Common myeloid progenitor, CD34-positive (primary cell): Measurements from ENCODE around the gene CATSPERZ.
A peak's percentile ranks its signal among the peaks of the same experiment; 100 is the strongest.

Experiments used
- CTCF ChIA-PET: fragments of 350-600 bp; sonication (Branson Sonifier 250); formaldehyde crosslinking; loops from one replicate; lab custom pipeline; 2021; ENCODE audit warnings: antibody characterized with exemption; lab: Charles Lee
- POLR2A ChIA-PET: fragments of 350-600 bp; sonication (Branson Sonifier 250); formaldehyde crosslinking; loops from one replicate; lab custom pipeline; 2021; ENCODE audit warnings: antibody characterized with exemption; lab: Charles Lee
- DNase-seq, 3 donors: peaks; one replicate each; pipeline versions ENCODE4 v3.0.0 to v3.0.0-alpha.2; 2013
- H3K27ac ChIP-seq, 2 experiments: 1 replicate in 1 of 2; 2 replicates in 1 of 2; pipeline ENCODE4 v1.7.0; 2013; ENCODE audit warnings: inconsistent platforms in 2 of 2, low read length in 2 of 2, mild to moderate bottlenecking in 2 of 2, low read depth in 1 of 2, moderate library complexity in 1 of 2; ENCODE audit not compliant: severe bottlenecking in 2 of 2, insufficient read depth in 1 of 2, poor library complexity in 1 of 2
- H3K27me3 ChIP-seq, 5 experiments: replicated peaks in 2 of 5; 1 replicate in 3 of 5; 2 replicates in 2 of 5; pipeline versions ENCODE4 v1.6.1 to v1.7.0; 2013; ENCODE audit warnings: low read length in 4 of 5, mild to moderate bottlenecking in 2 of 5, moderate library complexity in 2 of 5, inconsistent platforms in 1 of 5; ENCODE audit not compliant: insufficient read depth in 5 of 5, control insufficient read depth in 4 of 5
- H3K36me3 ChIP-seq, 4 experiments: 1 replicate in 2 of 4; 2 replicates in 2 of 4; pipeline versions ENCODE4 v1.6.1 to v1.7.0; 2013; ENCODE audit warnings: low read length in 3 of 4, control low read depth in 1 of 4, mild to moderate bottlenecking in 1 of 4; ENCODE audit not compliant: control insufficient read depth in 4 of 4, insufficient read depth in 4 of 4
- H3K4me1 ChIP-seq, 4 experiments: 1 replicate in 3 of 4; 2 replicates in 1 of 4; pipeline versions ENCODE4 v1.6.1 to v1.7.1; 2013; ENCODE audit warnings: low read length in 3 of 4, mild to moderate bottlenecking in 3 of 4, control low read depth in 1 of 4, inconsistent platforms in 1 of 4, moderate library complexity in 1 of 4; ENCODE audit not compliant: control insufficient read depth in 4 of 4, insufficient read depth in 4 of 4; ENCODE audit errors: control extremely low read depth in 1 of 4
- H3K4me3 ChIP-seq, 7 experiments: 1 replicate in 4 of 7; 2 replicates in 3 of 7; pipeline versions ENCODE4 v1.5.1 to v1.7.0; 2013; ENCODE audit warnings: mild to moderate bottlenecking in 7 of 7, low read length in 6 of 7, moderate library complexity in 6 of 7, inconsistent platforms in 2 of 7, low read depth in 2 of 7, control low read depth in 1 of 7; ENCODE audit not compliant: insufficient read depth in 4 of 7, control insufficient read depth in 1 of 7; ENCODE audit errors: extremely low read depth in 1 of 7
- H3K9me3 ChIP-seq, 5 experiments: 1 replicate in 4 of 5; 2 replicates in 1 of 5; pipeline versions ENCODE4 v1.6.1 to v1.7.1; 2013; ENCODE audit warnings: low read length in 4 of 5, mild to moderate bottlenecking in 2 of 5, inconsistent platforms in 1 of 5, low read depth in 1 of 5, moderate library complexity in 1 of 5; ENCODE audit not compliant: control insufficient read depth in 4 of 5, insufficient read depth in 2 of 5; ENCODE audit errors: control extremely low read depth in 1 of 5
- WGBS: methylation state at CpG from one replicate; pipeline ENCODE4 v1.1.5; 2013; ENCODE audit not compliant: insufficient coverage; 5-methylcytosine and 5-hydroxymethylcytosine counted together

Gene CATSPERZ

DNA sequence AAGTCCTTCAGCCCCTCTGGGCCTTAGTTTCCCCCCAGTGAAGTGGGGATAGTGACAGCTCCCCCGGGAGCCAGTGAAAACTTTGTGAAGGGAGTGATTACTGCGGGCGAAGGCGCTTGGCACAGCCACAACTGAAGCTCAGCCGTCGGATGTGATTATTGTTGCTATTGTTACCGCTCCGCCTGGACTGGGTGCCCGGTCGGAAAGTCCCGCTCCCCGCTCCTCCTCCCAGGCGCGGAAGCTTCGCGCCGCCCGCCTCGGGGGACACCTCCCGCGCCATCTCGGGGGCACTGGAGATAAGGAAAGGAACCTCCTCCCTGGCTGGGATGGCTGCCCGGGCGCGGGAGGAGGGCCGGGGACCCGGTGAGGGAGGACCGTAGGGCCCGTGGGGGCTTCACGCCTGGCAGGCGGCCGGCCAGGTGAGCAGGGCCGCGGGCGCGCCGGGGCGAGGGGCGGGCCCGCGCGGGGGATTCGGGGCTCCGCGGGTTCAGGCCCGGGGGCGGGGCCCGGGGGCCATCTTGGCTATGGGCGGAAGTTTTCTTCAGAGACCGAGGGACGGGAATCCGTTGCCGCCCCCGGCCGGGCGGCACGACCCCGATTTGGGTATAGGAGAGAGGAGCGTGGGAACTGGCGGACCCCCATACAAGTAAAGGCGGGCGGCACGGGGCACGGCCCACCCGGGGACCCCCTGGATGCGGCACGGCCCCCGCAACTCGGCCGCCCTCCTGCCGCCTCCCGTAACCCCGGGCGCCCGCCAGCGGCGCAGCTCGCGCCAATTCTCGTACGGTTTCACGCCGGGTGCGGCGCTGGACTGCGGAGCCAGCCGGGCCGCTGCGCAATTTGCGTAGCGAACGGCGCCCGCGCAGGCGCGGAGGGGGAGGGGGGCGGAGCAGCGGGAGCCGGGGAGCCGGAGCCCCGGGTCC is 14.9 kb upstream of the CATSPERZ start, which contains the start of gene GPR137:
Gene GPR137, plus strand, starts transcription at position 887 of the 923 bp plus-strand sequence. CDS start 677 bp downstream, outside the sequence.
- no peaks in the 10 kb centered on the region for H3K9me3 ChIP-seq
- ChIA-PET POLR2A (interaction anchor here (0.6 to 2.9 kb wide), 6 partner anchors 15 to 1135 kb away, joined by 3 to 30 read pairs (median 3); partner anchors contain the start of genes FKBP2 and PPP1R14B), CTCF (interaction anchor here (0.8 to 6.4 kb wide), 8 partner anchors 8 to 78 kb away, joined by 3 to 42 read pairs (median 4); partner anchors contain the start of genes CATSPERZ and TRMT112)
- peak within 1 kb of the TSS; percentile 98 to 99 for H3K27ac ChIP-seq
- peaks cover 0 to 12% (median 2%) of the 10 kb centered on the region in 4 experiments for H3K36me3 ChIP-seq
- whole genome bisulfite sequencing: under 1% methylated on average over 63 of the region's 102 CpGs
- H3K4me1 ChIP-seq: peaks cover 0 to 21% (median 20%) of the 10 kb centered on the region in 4 experiments
- peak within 1 kb of the TSS; percentile 54 to 92 (median 81) for H3K4me3 ChIP-seq
- peak; percentile 81 to 91 (median 89) for DNase-seq
- H3K27me3 ChIP-seq: peaks cover 0 to 10% (median 0%) of the 10 kb centered on the region in 5 experiments

DNA sequence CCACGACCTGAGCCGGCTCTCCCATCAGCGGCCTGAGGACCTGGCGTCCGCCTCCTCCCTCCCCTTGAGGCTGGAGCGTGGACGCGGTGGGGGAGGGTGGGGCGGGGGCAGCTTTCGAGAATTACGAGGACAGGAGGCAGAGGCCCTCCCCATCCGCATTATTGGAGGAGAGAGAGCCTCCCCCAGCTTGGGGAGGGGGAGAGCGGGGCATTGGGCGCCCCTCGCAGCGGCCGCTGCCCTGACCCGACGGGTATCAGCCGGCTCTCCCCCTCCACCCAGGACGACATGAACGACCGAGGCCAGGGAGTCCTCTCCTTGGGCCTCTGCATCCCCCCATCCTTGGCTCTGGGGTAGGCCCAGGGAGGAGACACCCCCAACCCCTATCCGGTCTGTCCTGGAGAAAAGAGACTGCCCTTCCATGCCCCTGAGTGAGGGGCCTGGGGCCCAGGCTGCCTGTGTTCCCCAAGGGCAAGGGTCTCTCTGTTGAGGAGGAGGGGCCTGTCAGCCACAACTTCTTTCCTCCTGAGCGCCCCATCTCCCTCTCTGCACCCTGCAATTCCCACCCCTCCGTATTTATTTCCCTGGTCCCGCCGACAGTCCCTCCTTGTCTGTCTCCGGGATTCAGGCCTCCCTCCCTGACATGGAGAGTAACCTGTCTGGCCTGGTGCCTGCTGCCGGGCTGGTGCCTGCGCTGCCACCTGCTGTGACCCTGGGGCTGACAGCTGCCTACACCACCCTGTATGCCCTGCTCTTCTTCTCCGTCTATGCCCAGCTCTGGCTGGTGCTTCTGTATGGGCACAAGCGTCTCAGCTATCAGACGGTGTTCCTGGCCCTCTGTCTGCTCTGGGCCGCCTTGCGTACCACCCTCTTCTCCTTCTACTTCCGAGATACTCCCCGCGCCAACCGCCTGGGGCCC is 14.0 kb upstream of the CATSPERZ start:
- Histone ChIP-seq H3K36me3 (peaks cover 0 to 11% (median 2%) of the 10 kb centered on the region in 4 experiments), H3K27ac (peak overlapping the region; percentile 98 to 99), H3K9me3 (no peaks in the 10 kb centered on the region), H3K27me3 (peaks cover 0 to 19% (median 8%) of the 10 kb centered on the region in 5 experiments), H3K4me1 (peaks cover 0 to 22% (median 20%) of the 10 kb centered on the region in 4 experiments), H3K4me3 (peak overlapping the region; percentile 13 to 92 (median 81))
- WGBS: 39% methylated on average over 28 of the region's 40 CpGs
- POLR2A ChIA-PET: interaction anchor here (1.2 to 2.9 kb wide), 2 partner anchors 16 to 39 kb away, joined by 3 to 30 read pairs; no protein-coding TSS in a partner anchor
- CTCF ChIA-PET: interaction anchor here (1.0 to 6.4 kb wide), 8 partner anchors 9 to 81 kb away, joined by 3 to 42 read pairs (median 4); partner anchors contain the start of gene CATSPERZ
- peak in 2 of 3 donors; percentile 43 to 48 for DNase-seq

DNA sequence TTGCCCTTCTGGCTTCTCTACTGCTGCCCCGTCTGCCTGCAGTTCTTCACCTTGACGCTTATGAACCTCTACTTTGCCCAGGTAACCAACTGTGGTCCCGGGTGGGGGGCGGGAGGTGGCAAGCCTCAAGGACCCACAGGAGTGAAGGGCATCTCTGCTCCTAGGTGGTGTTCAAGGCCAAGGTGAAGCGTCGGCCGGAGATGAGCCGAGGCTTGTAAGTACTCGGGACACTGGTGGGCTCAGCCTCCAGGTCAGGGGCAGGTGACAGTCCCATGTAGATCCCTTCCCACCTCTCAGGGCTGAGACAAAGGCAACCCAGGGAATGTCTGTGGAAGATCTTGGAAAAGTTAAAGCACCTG is 13.4 kb upstream of the CATSPERZ start:
- H3K4me3 ChIP-seq: no peak overlapping the region
- CTCF ChIA-PET: interaction anchor here (1.0 to 1.8 kb wide), 5 partner anchors 15 to 81 kb away, joined by 3 to 7 read pairs (median 4); no protein-coding TSS in a partner anchor

DNA sequence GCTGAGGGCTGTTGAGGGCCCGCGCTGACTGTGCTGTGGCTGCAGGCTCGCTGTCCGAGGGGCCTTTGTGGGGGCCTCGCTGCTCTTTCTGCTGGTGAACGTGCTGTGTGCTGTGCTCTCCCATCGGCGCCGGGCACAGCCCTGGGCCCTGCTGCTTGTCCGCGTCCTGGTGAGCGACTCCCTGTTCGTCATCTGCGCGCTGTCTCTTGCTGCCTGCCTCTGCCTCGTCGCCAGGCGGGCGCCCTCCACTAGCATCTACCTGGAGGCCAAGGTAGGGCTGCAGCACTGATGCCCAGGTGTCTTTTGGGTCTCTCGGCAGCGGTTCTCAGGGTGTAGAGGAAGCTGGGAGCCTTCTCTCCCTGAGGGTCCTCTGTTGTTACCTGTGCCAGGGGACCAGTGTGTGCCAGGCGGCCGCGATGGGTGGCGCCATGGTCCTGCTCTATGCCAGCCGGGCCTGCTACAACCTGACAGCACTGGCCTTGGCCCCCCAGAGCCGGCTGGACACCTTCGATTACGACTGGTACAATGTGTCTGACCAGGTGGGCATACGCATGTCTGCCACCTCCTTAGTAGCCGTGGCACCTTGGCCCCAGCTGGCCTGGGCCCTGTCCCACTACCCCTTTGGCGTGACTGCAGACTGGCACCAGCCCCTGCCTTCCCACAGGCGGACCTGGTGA is 12.3 kb upstream of the CATSPERZ start:
- H3K4me1 ChIP-seq: peaks cover 0 to 37% (median 34%) of the 10 kb centered on the region in 4 experiments
- POLR2A ChIA-PET: interaction anchor here (0.6 kb wide), 1 partner anchor 34 kb away, joined by 3 read pairs; no protein-coding TSS in a partner anchor
- 97% methylated on average over 30 of the region's 33 CpGs for WGBS

More for the DNA sequence above, 13.4 kb upstream of the CATSPERZ start:
- WGBS: 95% methylated on average over 9 of the region's 9 CpGs
- Histone ChIP-seq H3K36me3 (peaks cover 0 to 7% (median 2%) of the 10 kb centered on the region in 4 experiments), H3K27me3 (peaks cover 0 to 25% (median 8%) of the 10 kb centered on the region in 5 experiments), H3K27ac (no peak overlapping the region), H3K9me3 (no peaks in the 10 kb centered on the region), H3K4me1 (peaks cover 0 to 28% (median 26%) of the 10 kb centered on the region in 4 experiments)
- DNase-seq: no peak
- POLR2A ChIA-PET: no interaction called here

GRCh38 chr11:64288353-64288750 is 11.8 kb upstream of the CATSPERZ start:
- WGBS: 100% methylated on average over 8 of the region's 9 CpGs
- H3K4me3 ChIP-seq: no peak overlapping the region
- H3K27me3 ChIP-seq: peaks cover 0 to 41% (median 18%) of the 10 kb centered on the region in 5 experiments
- no peaks in the 10 kb centered on the region for H3K9me3 ChIP-seq
- POLR2A ChIA-PET: no interaction called here
- H3K4me1 ChIP-seq: peaks cover 0 to 35% (median 34%) of the 10 kb centered on the region in 4 experiments
- H3K27ac ChIP-seq: no peak overlapping the region
- CTCF ChIA-PET: interaction anchor here (0.8 to 6.1 kb wide), 3 partner anchors 14 to 36 kb away, joined by 3 to 45 read pairs (median 5); partner anchors contain the start of genes CATSPERZ and ESRRA
- DNase-seq: no peak
- H3K36me3 ChIP-seq: peaks cover 0 to 2% (median under 1%) of the 10 kb centered on the region in 4 experiments

More for the DNA sequence above, 12.3 kb upstream of the CATSPERZ start:
- no peak for DNase-seq
- peaks cover 0 to 36% (median 13%) of the 10 kb centered on the region in 5 experiments for H3K27me3 ChIP-seq
- H3K36me3 ChIP-seq: peaks cover 0 to 3% (median under 1%) of the 10 kb centered on the region in 4 experiments
- H3K9me3 ChIP-seq: no peaks in the 10 kb centered on the region
- no peak overlapping the region for H3K27ac ChIP-seq
- CTCF ChIA-PET: interaction anchor here (0.8 to 6.1 kb wide), 6 partner anchors 15 to 82 kb away, joined by 3 to 45 read pairs (median 5); partner anchors contain the start of genes CATSPERZ and ESRRA
- no peak overlapping the region for H3K4me3 ChIP-seq
